Stimulated activated CD8-positive, alpha-beta memory T cell treated with anti-CD3 and anti-CD28 coated beads, Interleukin-4, amount 100 ng/mL, for 1 hour (primary cell): ENCODE data around the gene TNS3.

ENCODE experiments used
- DNase-seq, 2 donors: peaks; one replicate each; pipeline ENCODE4 v3.0.0-alpha.2; 2020; ENCODE audit warnings: low read depth in 2 of 2, low spot score in 1 of 2

The TNS3 gene

GRCh38 chr7:47389923-47390630, 191.8 kb downstream of the TNS3 start:
- DNase-seq: no peak

GRCh38 chr7:47389171-47389922, 192.6 kb downstream of the TNS3 start:
- DNase-seq: no peak

- DNase-seq: no peak
These were observed 194.4 kb downstream of the TNS3 start for GRCh38 chr7:47387506-47387905.

GRCh38 chr7:47386273-47386835, 195.6 kb downstream of the TNS3 start:
- DNase-seq: no peak

- no peak for DNase-seq
These were observed 196.3 kb downstream of the TNS3 start for GRCh38 chr7:47385536-47386125.

GRCh38 chr7:47384755-47385535, 197.0 kb downstream of the TNS3 start:
- DNase-seq: no peak

- no peak for DNase-seq
These were observed 198.0 kb downstream of the TNS3 start for GRCh38 chr7:47383696-47384445.

- no peak for DNase-seq
These were observed 198.8 kb downstream of the TNS3 start for GRCh38 chr7:47383072-47383471.

- no peak for DNase-seq
These were observed 199.7 kb downstream of the TNS3 start for GRCh38 chr7:47382200-47382599.

GRCh38 chr7:47381134-47381495, 200.8 kb downstream of the TNS3 start:
- no peak for DNase-seq

GRCh38 chr7:47380325-47381133, 201.4 kb downstream of the TNS3 start:
- no peak for DNase-seq

GRCh38 chr7:47379629-47380324, 202.1 kb downstream of the TNS3 start:
- DNase-seq: no peak

GRCh38 chr7:47378728-47379395, 203.0 kb downstream of the TNS3 start:
- no peak for DNase-seq

- DNase-seq: no peak
These were observed 204.2 kb downstream of the TNS3 start for GRCh38 chr7:47377741-47378140.

- no peak for DNase-seq
These were observed 204.8 kb downstream of the TNS3 start for GRCh38 chr7:47376991-47377616.

GRCh38 chr7:47375121-47375938, 206.6 kb downstream of the TNS3 start:
- DNase-seq: no peak

- no peak for DNase-seq
These were observed 207.4 kb downstream of the TNS3 start for GRCh38 chr7:47374538-47374937.
